Stimulated activated CD4-positive, alpha-beta T cell treated with anti-CD3 and anti-CD28 coated beads, Interleukin-15, amount 100 ng/mL, for 1 hour (primary cell): ENCODE results near the gene NTNG2.

Source experiments
- DNase-seq, 2 donors: peaks; one replicate each; pipeline ENCODE4 v3.0.0-alpha.2; 2020; ENCODE audit warnings: low read depth in 1 of 2, low spot score in 1 of 2

Gene NTNG2

DNA sequence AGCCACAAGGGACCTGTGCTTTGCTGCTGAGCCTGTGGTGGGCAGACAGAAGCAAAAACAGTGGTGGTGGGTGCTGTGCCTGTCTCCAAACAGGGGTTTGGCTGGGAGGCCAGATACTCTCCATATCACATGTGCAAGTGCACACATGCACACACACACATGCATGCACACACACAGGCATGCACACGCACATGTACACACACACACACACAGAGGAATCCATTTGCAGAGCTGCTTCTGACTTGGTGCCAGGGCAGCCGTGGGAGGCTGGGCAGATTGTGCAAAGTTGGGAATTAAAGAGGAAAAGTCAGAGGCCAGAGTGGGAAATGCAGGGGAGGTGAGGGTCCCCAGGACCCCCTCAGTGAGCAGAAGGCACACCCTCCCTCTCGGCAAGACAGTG, 71.3 kb downstream of the NTNG2 start:
- DNase-seq, result no peak

DNA sequence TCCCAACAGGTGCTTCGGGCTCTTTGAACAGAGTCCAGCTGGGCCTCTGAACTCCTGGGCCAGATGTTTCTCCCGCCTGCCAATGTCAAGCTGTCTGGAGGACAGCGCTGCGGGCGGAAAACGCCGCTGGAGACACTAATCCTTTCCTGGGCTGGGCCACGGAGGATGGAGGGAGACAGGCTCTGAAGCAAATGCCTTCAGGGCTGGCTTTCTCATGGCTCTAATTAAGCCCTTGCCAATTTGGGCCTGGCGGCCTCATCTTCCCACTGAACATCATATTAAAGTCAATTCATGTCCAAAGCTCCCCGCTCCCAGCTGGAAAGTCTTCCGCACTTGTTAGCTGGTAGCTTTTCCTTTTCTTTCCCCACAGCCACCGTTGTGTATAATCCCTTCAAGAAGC, 72.7 kb downstream of the NTNG2 start:
- no peak for DNase-seq

DNA sequence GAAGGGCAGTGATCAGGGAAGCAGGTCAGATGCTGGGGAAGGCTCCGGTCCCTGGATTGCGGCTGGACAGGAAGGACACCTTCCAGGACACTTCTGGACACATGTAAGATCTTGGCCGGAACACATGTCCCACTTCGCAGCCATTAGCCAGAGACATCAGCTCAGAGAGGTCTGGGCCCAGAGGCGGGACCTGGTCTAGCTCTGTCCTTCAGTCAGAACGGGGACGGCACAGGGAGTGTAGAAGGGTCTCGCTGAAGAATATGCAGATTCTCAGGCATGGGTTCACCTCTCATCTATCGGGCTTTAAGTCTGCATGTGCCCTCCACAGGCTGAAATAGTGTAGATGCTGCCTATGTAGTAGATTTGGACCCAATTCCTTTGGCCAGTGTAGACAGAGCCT, 73.3 kb downstream of the NTNG2 start:
- no peak for DNase-seq

DNA sequence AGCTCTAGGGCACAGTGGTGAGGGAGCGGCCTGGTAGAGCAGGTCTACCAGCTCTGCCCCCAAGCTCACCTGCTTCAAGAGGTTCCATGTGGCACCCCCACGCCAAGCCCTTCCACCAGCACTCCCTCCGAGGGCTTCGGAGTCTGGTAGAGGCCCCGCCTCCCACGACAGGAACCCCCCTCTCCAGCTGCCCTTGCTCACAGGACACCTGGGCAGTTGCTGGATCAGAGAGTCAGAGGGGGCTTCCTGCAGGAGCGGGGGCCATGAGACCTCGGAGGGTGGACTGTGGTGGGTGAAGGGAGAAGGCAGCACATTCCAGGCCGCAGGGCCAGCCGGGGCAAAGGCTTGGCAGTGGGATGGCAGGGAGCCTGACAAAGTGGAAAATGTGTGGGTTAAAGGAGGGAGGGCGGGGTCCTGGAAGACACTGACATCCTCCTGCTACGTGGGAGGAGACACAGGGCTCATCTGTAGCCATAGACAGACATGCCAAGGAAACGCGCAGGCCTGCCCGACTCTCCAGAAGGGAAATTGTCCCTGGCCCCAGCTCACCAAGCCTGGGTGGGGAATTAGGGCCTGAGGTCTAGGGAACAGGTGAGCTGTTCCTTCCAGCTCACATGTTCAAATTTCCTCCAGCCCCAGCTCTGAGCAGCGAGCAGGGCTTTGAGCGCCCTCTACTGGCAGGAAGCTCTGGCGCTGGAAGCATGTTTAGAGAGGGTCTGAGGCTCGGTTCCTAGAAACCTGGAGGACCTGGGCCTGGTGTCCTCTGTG, 74.2 kb downstream of the NTNG2 start:
- peak; percentile 58 to 71 for DNase-seq

DNA sequence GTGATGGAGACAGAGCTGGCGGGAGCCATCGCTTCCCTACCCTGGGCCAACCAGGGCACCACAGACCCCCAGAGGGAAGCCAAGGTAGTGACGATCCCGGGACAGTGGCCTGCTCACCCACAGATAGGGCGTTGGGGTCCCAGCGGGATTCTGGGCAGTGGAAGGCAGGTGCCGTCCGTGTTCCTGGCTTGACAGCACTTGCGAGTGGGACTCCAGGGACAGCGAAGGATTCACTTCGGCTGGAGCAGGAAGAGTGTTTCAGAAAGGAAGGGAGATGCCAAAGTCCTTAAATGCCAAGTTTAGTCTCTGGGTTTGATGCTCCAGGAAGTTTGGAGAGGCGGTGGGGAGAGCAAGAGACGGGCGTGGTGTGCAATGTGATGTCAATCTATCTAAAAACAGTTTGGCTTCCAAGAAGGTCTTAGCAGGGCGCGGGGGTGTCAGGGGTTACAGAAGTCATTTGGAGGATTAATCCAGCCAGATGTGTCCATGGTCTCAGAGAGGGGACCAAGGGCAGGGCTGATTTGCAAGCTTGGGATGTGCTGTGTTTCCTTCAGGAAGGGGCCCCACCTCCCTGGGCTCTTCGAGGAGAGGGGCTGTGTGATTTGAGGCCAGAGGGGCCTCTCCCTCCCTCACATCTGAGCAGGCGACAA, 74.9 kb downstream of the NTNG2 start:
- DNase-seq, result no peak

DNA sequence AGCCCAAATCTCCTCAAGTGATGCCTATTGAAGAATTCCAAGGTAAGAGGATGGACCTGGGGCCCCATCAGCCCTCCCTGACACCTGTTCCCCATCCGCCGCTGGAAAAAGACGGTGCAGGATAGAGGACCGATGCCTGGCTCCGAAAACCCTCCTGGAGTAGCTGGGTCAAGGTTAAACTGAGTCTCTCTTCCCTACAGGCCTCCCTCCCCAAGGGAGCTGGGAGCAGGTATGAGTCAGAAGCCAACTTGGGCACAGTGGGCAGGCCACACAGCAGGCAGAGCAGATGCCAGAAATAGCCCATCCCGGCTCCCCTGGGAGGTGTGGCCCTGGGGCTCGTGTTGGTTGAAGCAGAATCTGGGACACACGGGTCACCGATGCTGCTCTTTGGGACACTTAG, 75.6 kb downstream of the NTNG2 start:
- no peak for DNase-seq

DNA sequence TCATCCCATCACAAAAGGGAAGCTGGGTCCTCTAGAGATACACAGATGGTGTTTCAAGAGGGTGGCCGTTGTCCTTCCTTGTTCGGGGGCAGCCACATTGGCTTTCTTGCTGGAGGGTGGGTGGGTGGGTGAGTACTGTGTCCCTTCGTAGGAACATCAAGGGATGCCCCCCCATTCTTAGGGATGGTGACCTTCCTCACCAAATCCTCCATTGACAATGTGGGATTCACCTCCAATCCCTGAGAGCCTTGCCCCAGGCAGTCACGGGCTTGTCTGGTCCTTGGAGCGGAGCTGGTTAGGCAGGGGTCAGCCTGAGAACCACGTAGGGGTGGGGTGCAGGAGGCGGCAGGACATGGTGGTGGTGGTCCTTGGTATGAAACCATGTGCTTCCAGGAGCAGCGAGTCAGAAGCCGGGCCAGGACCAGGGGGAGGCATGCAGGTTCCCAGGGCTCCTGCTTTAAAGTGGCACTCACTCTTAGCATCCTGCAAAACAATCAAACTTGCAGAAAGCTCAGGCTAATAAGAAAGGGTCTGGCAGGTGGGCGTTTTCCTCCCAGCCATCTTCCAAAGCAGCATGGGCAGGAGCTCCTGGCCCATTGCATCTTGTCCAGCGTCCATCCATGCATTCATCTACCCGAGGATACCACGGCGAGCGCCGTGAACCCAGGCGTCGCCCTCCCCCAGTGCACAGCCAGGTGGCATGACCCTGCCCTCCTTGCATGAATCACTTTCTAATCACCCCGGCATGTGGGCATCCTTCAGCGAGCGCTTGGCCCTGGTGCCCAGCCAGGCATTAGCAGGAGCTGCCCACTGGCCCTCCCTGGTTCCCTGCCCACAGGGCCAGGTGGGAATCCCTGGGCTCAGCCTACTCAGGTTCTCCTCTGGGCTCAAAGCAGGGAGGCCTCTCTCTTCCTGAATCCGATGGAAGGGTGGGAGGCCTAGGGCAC, 76.4 kb downstream of the NTNG2 start:
- no peak for DNase-seq

DNA sequence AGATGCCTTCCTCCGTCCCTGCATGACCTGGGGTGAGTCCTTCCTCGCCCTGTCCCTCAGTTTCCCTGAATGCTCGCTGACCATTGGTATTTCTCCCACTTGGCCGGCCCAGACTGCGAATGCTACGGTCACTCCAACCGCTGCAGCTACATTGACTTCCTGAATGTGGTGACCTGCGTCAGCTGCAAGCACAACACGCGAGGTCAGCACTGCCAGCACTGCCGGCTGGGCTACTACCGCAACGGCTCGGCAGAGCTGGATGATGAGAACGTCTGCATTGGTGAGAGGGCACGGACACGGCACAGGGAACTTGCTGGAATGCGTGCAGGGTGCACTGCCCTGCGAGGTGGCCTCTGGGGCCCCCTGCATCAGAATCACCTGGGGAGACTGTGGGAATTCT, 77.1 kb downstream of the NTNG2 start:
- no peak for DNase-seq

DNA sequence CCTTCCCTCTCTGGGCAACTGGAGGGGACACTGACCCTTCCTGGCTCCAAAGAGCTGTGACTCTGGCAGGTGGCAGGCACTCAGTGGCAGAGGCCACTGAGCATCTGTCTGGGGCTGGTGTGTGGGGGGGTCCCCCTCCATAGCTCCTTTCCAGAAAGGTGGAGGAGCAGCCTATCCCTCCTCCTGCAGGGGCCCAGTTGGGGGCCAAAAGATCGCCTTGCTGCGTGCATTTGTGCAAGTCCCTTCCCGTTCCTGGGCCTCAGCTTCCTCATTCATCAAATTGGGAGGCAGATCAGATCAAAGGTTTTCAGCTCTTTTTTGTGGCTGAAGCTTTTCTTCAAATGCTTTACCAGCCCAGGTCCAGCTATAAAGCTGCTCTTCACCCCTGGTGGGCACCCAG, 77.7 kb downstream of the NTNG2 start:
- no peak for DNase-seq

DNA sequence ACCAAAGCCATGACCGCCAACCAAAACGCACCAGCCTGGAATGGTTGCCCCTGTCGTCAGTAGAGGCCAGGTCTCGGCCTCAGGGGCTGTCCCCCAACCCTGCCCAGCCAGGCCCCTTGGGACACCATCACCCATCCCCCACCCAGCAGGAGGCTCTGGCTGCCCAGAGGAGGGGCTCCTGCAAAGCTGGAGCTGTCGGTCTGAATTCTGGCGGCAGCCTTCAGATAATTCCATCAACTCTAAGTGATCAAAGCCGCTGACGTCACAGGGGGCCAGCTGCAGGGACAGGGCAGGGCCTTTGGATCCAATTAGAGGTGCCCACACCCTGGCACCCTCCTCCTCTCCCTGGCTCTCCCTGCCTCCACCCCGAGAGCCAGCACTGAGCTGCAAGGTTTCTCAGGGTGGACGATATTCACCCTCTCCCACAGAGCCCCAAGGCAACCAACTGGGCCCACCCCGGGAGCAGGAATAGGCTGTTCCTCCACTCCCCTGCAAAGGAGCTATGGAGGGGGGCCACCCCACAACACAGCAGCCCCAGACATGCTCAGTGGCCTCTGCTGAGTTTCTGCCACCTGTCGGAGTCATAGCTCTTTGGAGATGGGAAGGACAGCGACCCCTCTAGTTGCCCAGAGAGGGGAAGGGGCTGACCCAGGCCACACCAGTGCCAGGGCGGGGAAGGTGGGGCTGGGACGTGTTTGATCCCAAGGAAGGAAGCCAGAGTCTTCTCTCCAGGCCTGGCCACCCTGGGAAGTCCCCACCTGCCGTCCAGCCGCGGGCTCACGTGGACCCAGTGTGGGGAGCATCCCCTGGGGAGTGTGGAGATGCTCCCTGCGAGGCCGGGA, 78.4 kb downstream of the NTNG2 start:
- no peak for DNase-seq

DNA sequence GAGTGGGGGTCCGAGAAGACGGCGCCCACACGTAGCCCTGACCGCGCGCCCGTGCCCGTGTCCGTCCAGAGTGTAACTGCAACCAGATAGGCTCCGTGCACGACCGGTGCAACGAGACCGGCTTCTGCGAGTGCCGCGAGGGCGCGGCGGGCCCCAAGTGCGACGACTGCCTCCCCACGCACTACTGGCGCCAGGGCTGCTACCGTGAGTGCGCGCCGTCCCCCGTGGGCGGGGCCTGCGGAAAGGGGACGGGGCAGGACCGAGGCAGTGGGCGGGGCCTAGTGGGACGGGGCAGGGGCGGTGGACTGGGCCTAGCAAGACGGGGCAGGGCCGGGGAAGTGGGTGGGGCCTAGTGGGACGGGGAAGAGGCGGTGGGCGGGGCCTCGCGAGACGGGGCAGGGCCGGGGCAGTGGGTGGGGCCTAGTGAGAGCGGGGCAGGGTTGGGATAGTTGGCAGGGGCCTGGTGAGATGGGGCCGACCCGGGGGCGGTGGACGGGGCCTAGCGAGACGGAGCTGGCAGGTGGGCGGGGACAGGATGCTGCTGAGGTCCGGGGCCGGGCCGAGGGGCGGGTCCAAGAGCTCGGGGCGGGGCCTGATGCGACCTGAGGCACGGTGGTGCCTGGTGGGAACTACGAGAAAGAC, 79.1 kb downstream of the NTNG2 start:
- peak; percentile 98 to 99 for DNase-seq

DNA sequence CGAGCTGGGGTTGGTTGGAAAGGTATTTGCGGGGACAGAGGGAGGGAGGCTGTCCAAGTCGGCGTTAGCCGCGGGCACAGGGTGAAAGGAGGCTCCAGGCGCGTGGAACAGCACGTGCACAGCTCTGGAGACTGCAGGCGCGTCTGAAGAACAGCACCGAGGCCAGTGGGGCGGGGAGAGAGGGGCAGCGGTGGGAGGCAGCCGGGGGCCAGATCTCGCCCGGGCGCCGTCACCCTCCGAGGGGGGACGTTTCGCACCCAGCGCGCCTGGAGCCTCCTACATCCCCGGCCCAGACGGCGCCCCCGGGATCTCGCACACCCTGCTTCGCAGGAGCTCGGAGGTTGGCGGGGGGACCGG, 79.6 kb downstream of the NTNG2 start:
- DNase-seq, result no peak

DNA sequence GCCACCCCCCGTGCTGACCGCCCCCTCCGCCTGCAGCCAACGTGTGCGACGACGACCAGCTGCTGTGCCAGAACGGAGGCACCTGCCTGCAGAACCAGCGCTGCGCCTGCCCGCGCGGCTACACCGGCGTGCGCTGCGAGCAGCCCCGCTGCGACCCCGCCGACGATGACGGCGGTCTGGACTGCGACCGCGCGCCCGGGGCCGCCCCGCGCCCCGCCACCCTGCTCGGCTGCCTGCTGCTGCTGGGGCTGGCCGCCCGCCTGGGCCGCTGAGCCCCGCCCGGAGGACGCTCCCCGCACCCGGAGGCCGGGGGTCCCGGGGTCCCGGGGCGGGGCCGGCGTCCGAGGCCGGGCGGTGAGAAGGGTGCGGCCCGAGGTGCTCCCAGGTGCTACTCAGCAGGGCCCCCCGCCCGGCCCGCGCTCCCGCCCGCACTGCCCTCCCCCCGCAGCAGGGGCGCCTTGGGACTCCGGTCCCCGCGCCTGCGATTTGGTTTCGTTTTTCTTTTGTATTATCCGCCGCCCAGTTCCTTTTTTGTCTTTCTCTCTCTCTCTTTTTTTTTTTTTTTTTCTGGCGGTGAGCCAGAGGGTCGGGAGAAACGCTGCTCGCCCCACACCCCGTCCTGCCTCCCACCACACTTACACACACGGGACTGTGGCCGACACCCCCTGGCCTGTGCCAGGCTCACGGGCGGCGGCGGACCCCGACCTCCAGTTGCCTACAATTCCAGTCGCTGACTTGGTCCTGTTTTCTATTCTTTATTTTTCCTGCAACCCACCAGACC, 80.2 kb downstream of the NTNG2 start:
- peak in 1 of 2 donors; percentile 28 for DNase-seq

DNA sequence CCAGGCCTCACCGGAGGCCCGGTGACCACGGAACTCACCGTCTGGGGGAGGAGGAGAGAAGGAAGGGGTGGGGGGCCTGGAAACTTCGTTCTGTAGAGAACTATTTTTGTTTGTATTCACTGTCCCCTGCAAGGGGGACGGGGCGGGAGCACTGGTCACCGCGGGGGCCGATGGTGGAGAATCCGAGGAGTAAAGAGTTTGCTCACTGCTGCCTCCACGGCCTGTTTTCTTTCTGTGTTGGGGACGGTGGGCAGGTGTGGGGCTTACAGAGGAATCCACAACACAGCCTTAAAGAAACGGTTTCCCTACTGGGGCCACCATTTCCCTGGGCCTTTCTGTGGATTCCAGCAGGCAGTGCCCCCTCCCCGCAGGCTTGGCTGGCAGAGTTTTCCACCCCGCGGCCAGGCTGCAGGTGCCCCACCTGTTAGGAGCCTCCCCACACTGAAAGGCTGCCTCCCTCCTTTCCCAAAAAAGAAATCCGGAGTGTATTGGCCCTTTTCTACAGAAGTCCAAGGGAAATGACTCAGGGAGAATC, 80.8 kb downstream of the NTNG2 start:
- no peak for DNase-seq

DNA sequence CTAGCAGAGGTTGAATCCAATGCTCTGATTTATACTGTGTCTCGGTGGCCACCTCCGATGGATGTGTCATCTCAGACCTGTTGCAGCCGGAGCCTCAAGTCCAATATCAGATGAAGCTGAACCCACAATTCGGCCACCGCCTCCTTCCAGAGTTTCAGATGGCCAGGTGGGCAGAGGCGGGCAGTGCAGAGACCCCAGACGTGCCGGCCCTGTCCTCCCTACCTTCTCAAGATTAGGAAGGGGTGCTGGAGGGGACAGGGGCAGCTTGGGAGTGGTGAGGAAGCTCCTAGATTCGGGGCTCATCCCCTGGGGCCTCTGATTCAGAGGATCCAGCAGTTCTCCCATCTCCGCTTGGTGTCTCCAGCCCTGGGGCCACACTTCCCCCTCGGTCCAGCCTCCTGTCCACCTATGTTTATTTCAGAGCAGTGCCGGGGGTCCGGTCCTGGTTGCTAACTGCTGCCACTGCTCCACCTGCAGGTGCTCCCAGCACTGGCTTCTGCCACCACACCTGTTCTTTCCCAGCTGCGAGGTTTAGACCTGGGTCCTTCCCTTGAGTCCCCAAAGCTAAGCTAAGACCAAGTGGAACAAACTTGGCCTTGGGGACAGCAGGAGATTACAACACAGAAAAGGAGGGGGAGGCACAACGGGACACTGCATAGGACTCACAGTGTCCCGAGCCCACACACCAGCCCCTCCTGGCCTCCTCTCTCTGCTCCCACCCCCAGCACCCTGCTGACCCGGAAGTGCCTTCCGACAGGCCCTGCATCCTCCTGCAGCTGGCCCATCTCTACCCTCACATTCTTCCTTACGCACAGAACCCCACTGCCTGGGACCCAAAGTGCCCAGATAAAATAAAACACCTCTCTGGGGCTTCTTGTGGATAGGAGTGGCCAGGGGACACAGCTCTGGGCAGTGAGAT, 81.6 kb downstream of the NTNG2 start:
- DNase-seq, result no peak

DNA sequence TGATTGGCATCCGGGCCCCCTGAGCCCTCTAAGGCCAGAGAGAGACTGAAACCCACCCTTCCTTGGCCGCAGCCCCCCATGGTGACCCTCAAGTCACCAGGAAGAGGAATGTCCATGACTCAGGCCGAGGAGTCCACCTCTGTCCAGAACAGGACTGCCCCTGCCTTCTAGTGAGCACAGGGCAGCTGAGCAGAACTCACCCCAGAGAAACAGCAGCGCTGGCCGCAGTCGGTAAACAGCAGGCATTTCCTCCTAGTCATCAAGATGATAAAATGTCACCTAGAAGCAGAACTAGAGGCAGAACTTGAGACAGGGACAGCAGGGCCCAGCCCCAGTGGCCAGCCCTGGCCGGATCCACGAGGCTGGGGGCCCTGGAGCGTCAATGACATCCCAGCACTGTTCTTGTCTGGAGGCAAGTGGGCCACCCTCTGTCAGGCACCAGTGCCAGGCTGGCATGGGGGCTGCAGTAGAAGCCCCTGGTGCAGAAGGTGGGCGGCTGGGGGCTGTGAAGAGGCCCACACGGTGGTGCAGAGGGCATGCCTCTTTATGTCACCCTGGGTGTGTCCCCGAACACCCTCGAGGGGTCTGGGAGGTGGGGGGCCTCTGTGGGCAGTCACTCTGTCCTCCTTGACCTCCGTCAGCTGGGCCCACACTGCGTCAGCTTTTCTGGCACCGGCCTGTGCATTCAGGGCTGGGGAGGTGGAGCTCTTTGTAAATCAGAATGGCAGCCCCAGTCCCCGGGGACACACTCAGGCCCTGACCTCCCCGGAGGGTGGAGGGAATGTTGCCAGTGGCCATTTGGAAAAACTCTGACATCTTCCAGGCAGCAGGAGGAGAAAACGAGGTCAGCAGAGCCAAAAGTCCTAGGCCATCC, 83.0 kb downstream of the NTNG2 start:
- no peak for DNase-seq

DNA sequence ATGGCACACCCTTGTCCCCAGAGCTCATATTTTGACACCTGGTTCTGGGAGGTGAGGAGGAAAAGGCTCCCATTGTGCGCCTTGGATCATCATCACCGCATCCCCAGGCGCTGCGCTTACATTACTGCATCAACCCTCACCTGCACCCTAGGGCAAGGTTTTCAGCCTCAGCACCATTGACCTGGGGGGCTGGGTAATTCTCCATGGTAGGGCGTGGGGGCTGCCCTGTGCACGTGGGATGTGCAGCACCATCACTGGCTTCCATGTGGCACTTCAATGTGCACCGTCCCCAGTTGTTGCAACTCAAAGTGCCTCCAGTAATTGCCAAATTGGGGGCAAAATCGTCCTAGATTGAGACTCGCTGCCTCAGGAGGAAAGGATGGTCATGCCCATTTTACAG, 83.6 kb downstream of the NTNG2 start:
- no peak for DNase-seq
